GM12878 (cell line): ENCODE data around the gene ADD2.

Experiments used
- CBFB ChIP-seq: IDR thresholded peaks from 2 replicates; pipeline ENCODE4 v1.6.1; 2016; ENCODE audit warnings: antibody characterized with exemption, low read depth
- CHD2 ChIP-seq: IDR thresholded peaks from 2 replicates; pipeline ENCODE4 v1.6.1; 2011; ENCODE audit warnings: low read depth, low read length, improper control_type of control experiment, borderline replicate concordance
- CTCF ChIP-seq, 3 experiments: IDR thresholded peaks in 2 of 3; conservative IDR thresholded peaks in 1 of 3; 2 replicates each; pipeline ENCODE4 v1.5.1; 2011; ENCODE audit warnings: low read depth in 3 of 3, low read length in 3 of 3, mild to moderate bottlenecking in 3 of 3, control low read depth in 2 of 3, moderate library complexity in 2 of 3, inconsistent platforms in 1 of 3, mixed read lengths in 1 of 3; ENCODE audit not compliant: control insufficient read depth in 2 of 3, insufficient read depth in 1 of 3; ENCODE audit errors: extremely low read depth in 1 of 3
- EZH2 ChIP-seq: IDR thresholded peaks from 2 replicates; pipeline ENCODE4 v1.6.1; 2012; ENCODE audit warnings: low read depth, mild to moderate bottlenecking, control low read depth, inconsistent platforms, low read length, borderline replicate concordance; ENCODE audit not compliant: control insufficient read depth
- POLR2A ChIP-seq: IDR thresholded peaks from 2 replicates; pipeline ENCODE4 v1.6.1; 2011; ENCODE audit warnings: low read depth, mild to moderate bottlenecking, low read length
- POLR2AphosphoS5 ChIP-seq: IDR thresholded peaks from 2 replicates; pipeline ENCODE4 v1.6.1; 2011; ENCODE audit warnings: mild to moderate bottlenecking, low read length, inconsistent platforms
- RFX5 ChIP-seq: IDR thresholded peaks from 2 replicates; pipeline ENCODE4 v1.6.1; 2011; ENCODE audit warnings: low read depth, low read length, improper control_type of control experiment
- SIN3A ChIP-seq: IDR thresholded peaks from 2 replicates; pipeline ENCODE4 v1.6.1; 2012; ENCODE audit warnings: low read depth, low read length, improper control_type of control experiment
- TAF1 ChIP-seq: IDR thresholded peaks from 2 replicates; pipeline ENCODE4 v1.6.1; 2011; ENCODE audit warnings: mild to moderate bottlenecking, low read depth, low read length, borderline replicate concordance
- USF2 ChIP-seq: IDR thresholded peaks from 2 replicates; pipeline ENCODE4 v1.6.1; 2011; ENCODE audit warnings: low read depth, low read length, improper control_type of control experiment, borderline replicate concordance

- TF ChIP-seq TAF1 (no peak), POLR2AphosphoS5 (no peak), POLR2A (no peak), CTCF (IDR thresholded peaks at IDR 0.05 in 2 of 3, conservative IDR thresholded peaks at IDR 0.05 in 1 of 3; ENCODE audit: control insufficient read depth in 2 of 3, extremely low read depth in 1 of 3, insufficient read depth in 1 of 3, low read depth in 3 of 3, low read length in 3 of 3) (no peak), SIN3A (no peak), EZH2 (no peak), CBFB (no peak), USF2 (no peak), CHD2 (no peak), RFX5 (no peak)
These were observed 82.2 kb downstream of the ADD2 start for GRCh38 chr2:70685771-70686171.
